Trophoblast cell (in vitro differentiated cells and primary cell): ENCODE measurements around the gene DDX5.

ENCODE experiments used
- DNase-seq, 2 donors: peaks; one replicate each; pipeline ENCODE4 v3.0.0-alpha.2; 2016
- H2AFZ ChIP-seq: 2 replicates; pipeline ENCODE4 v1.6.1; 2013; ENCODE audit warnings: low read length, moderate library complexity, mild to moderate bottlenecking; ENCODE audit not compliant: insufficient read depth, poor library complexity
- H2AK5ac ChIP-seq: 2 replicates; pipeline ENCODE4 v1.6.1; 2013; ENCODE audit warnings: mild to moderate bottlenecking, low read length
- H2BK120ac ChIP-seq: 2 replicates; pipeline ENCODE4 v1.6.1; 2013; ENCODE audit warnings: low read length, mild to moderate bottlenecking, moderate library complexity; ENCODE audit not compliant: insufficient read depth, poor library complexity
- H2BK12ac ChIP-seq: 2 replicates; pipeline ENCODE4 v1.6.1; 2013; ENCODE audit warnings: mild to moderate bottlenecking, low read length, moderate library complexity
- H2BK5ac ChIP-seq: 2 replicates; pipeline ENCODE4 v1.6.1; 2013; ENCODE audit warnings: low read length, low read depth, moderate library complexity, mild to moderate bottlenecking; ENCODE audit not compliant: poor library complexity
- H3K14ac ChIP-seq: 2 replicates; pipeline ENCODE4 v1.6.1; 2013; ENCODE audit warnings: mild to moderate bottlenecking, low read length
- H3K18ac ChIP-seq: 2 replicates; pipeline ENCODE4 v1.6.1; 2013; ENCODE audit warnings: mild to moderate bottlenecking, low read length
- H3K23ac ChIP-seq: 2 replicates; pipeline ENCODE4 v1.6.1; 2013; ENCODE audit warnings: low read length
- H3K27ac ChIP-seq: 2 replicates; pipeline ENCODE4 v1.5.1; 2013; ENCODE audit warnings: low read depth, mild to moderate bottlenecking, inconsistent platforms, low read length, moderate library complexity
- H3K27me3 ChIP-seq: 2 replicates; pipeline ENCODE4 v1.6.1; 2013; ENCODE audit warnings: inconsistent platforms, mild to moderate bottlenecking, low read length, moderate library complexity; ENCODE audit not compliant: insufficient read depth
- H3K36me3 ChIP-seq, 2 experiments: 1 replicate in 1 of 2; 2 replicates in 1 of 2; pipeline ENCODE4 v1.6.1; 2013; ENCODE audit warnings: low read length in 2 of 2, mild to moderate bottlenecking in 2 of 2, moderate library complexity in 1 of 2; ENCODE audit not compliant: insufficient read depth in 2 of 2, control insufficient read depth in 1 of 2
- H3K4ac ChIP-seq: 2 replicates; pipeline ENCODE4 v1.6.1; 2013; ENCODE audit warnings: low read depth, mild to moderate bottlenecking, low read length, moderate library complexity
- H3K4me1 ChIP-seq, 2 experiments: 1 replicate in 1 of 2; 2 replicates in 1 of 2; pipeline ENCODE4 v1.6.1; 2013; ENCODE audit warnings: low read length in 2 of 2, mild to moderate bottlenecking in 2 of 2, moderate library complexity in 1 of 2; ENCODE audit not compliant: insufficient read depth in 2 of 2, control insufficient read depth in 1 of 2
- H3K4me2 ChIP-seq: 2 replicates; pipeline ENCODE4 v1.6.1; 2013; ENCODE audit warnings: inconsistent platforms, mild to moderate bottlenecking, low read length, moderate library complexity
- H3K4me3 ChIP-seq: 2 replicates; pipeline ENCODE4 v1.5.1; 2013; ENCODE audit warnings: mild to moderate bottlenecking, low read depth, low read length, inconsistent platforms
- H3K79me1 ChIP-seq: one replicate; pipeline ENCODE4 v1.6.1; 2013; ENCODE audit warnings: low read length
- H3K79me2 ChIP-seq: 2 replicates; pipeline ENCODE4 v1.6.1; 2013; ENCODE audit warnings: low read length, mild to moderate bottlenecking; ENCODE audit not compliant: control insufficient read depth, insufficient read depth, poor library complexity
- H3K9ac ChIP-seq: 2 replicates; pipeline ENCODE4 v1.6.1; 2013; ENCODE audit warnings: mild to moderate bottlenecking, low read length
- H3K9me3 ChIP-seq: 2 replicates; pipeline ENCODE4 v1.6.1; 2013; ENCODE audit warnings: low read depth, mild to moderate bottlenecking, control low read depth, inconsistent platforms, low read length; ENCODE audit not compliant: insufficient read depth
- H4K12ac ChIP-seq: 2 replicates; pipeline ENCODE4 v1.6.1; 2013; ENCODE audit warnings: low read depth, mild to moderate bottlenecking, low read length, moderate library complexity
- H4K8ac ChIP-seq: 2 replicates; pipeline ENCODE4 v1.6.1; 2013; ENCODE audit warnings: low read depth, mild to moderate bottlenecking, low read length, moderate library complexity
- H4K91ac ChIP-seq: one replicate; pipeline ENCODE4 v1.6.1; 2013; ENCODE audit warnings: low read depth, mild to moderate bottlenecking, low read length, moderate library complexity
- WGBS: extraction: QIAGEN DNeasy Blood & Tissue Kit; methylation state at CpG from one replicate; pipeline ENCODE4 v1.1.7; 2013; ENCODE audit warnings: missing lambda C conversion rate; ENCODE audit not compliant: insufficient read length, insufficient coverage; ENCODE audit errors: extremely low coverage; 5-methylcytosine and 5-hydroxymethylcytosine counted together

DDX5 gene

GRCh38 chr17:64534187-64534586, 28.1 kb upstream of the DDX5 start:
- no CpG with 5 or more reads among the region's 3 CpGs for WGBS
- Histone ChIP-seq H2AFZ (no peak overlapping the region), H3K4ac (no peak overlapping the region), H3K4me1 (no peaks in the 10 kb centered on the region), H2BK12ac (no peak overlapping the region), H3K18ac (no peak overlapping the region), H3K36me3 (peaks cover 29 to 66% of the 10 kb centered on the region in 2 experiments), H3K4me3 (no peak overlapping the region), H3K23ac (no peak overlapping the region), H3K27me3 (no peaks in the 10 kb centered on the region), H4K12ac (no peak overlapping the region), H3K79me1 (no peaks in the 10 kb centered on the region), H3K9ac (no peak overlapping the region), H3K9me3 (no peaks in the 10 kb centered on the region), H2BK5ac (no peak overlapping the region), H4K91ac (no peak overlapping the region), H3K79me2 (no peaks in the 10 kb centered on the region), H3K4me2 (no peak overlapping the region), H3K14ac (no peak overlapping the region), H2BK120ac (no peak overlapping the region), H3K27ac (no peak overlapping the region), H4K8ac (no peak overlapping the region), H2AK5ac (no peak overlapping the region)
- DNase-seq = no peak

GRCh38 chr17:64533784-64534183, 27.7 kb upstream of the DDX5 start:
- Histone ChIP-seq H3K36me3 (peaks cover 28 to 65% of the 10 kb centered on the region in 2 experiments), H2BK5ac (no peak overlapping the region), H2BK12ac (no peak overlapping the region), H3K23ac (no peak overlapping the region), H3K27me3 (no peaks in the 10 kb centered on the region), H3K4me2 (no peak overlapping the region), H4K91ac (no peak overlapping the region), H2AFZ (no peak overlapping the region), H3K18ac (no peak overlapping the region), H4K8ac (no peak overlapping the region), H3K4me3 (no peak overlapping the region), H2AK5ac (no peak overlapping the region), H4K12ac (no peak overlapping the region), H3K9me3 (no peaks in the 10 kb centered on the region), H3K9ac (no peak overlapping the region), H3K14ac (no peak overlapping the region), H3K79me1 (no peaks in the 10 kb centered on the region), H3K4me1 (no peaks in the 10 kb centered on the region), H2BK120ac (no peak overlapping the region), H3K4ac (no peak overlapping the region), H3K79me2 (no peaks in the 10 kb centered on the region), H3K27ac (no peak overlapping the region)
- DNase-seq = no peak
- no CpG with 5 or more reads among the region's 2 CpGs for WGBS

GRCh38 chr17:64532409-64532808, 26.3 kb upstream of the DDX5 start:
- Histone ChIP-seq H3K27ac (no peak overlapping the region), H2AFZ (no peak overlapping the region), H3K14ac (no peak overlapping the region), H3K36me3 (peaks cover 27 to 57% of the 10 kb centered on the region in 2 experiments), H2BK12ac (no peak overlapping the region), H3K9ac (no peak overlapping the region), H4K8ac (no peak overlapping the region), H3K4ac (no peak overlapping the region), H3K4me1 (no peaks in the 10 kb centered on the region), H3K9me3 (no peaks in the 10 kb centered on the region), H3K27me3 (no peaks in the 10 kb centered on the region), H3K4me3 (no peak overlapping the region), H3K79me2 (no peaks in the 10 kb centered on the region), H4K12ac (no peak overlapping the region), H3K23ac (no peak overlapping the region), H3K4me2 (no peak overlapping the region), H3K79me1 (no peaks in the 10 kb centered on the region), H2BK120ac (no peak overlapping the region), H2BK5ac (no peak overlapping the region), H4K91ac (no peak overlapping the region), H3K18ac (no peak overlapping the region), H2AK5ac (no peak overlapping the region)
- no CpG with 5 or more reads among the region's 5 CpGs for WGBS
- DNase-seq = no peak

- Histone ChIP-seq H2AK5ac (no peak overlapping the region), H3K23ac (no peak overlapping the region), H2AFZ (no peak overlapping the region), H2BK120ac (no peak overlapping the region), H3K27ac (no peak overlapping the region), H3K27me3 (no peaks in the 10 kb centered on the region), H3K79me1 (no peaks in the 10 kb centered on the region), H3K18ac (no peak overlapping the region), H3K9ac (no peak overlapping the region), H3K4me1 (no peaks in the 10 kb centered on the region), H2BK12ac (no peak overlapping the region), H2BK5ac (no peak overlapping the region), H3K9me3 (no peaks in the 10 kb centered on the region), H4K91ac (no peak overlapping the region), H3K36me3 (peaks cover 29 to 56% of the 10 kb centered on the region in 2 experiments), H4K8ac (no peak overlapping the region), H3K79me2 (no peaks in the 10 kb centered on the region), H3K14ac (no peak overlapping the region), H3K4me2 (no peak overlapping the region), H3K4ac (no peak overlapping the region), H3K4me3 (no peak overlapping the region), H4K12ac (no peak overlapping the region)
- WGBS = no CpG with 5 or more reads among the region's 5 CpGs
- DNase-seq = no peak
Measured at GRCh38 chr17:64531955-64532371, 25.9 kb upstream of the DDX5 start.
